ENCODE results near the gene METTL16. TPM values are rescaled to one million over a fixed set of nuclear protein-coding genes. Genes with fewer than 3 reads are reported as not detected.
"Not testable (repeated sequence)": the region's sequence is repeated elsewhere in the genome, so short reads cannot be mapped to it uniquely, and the experiment has no call there.

Gene METTL16
- total and polyA plus RNA-seq, 9 of the 15 experiments (the other 6 are each of a cell fraction or from before 2014, with no cell fraction given): 12.1 to 30.5 (median 19.8) TPM

DNA sequence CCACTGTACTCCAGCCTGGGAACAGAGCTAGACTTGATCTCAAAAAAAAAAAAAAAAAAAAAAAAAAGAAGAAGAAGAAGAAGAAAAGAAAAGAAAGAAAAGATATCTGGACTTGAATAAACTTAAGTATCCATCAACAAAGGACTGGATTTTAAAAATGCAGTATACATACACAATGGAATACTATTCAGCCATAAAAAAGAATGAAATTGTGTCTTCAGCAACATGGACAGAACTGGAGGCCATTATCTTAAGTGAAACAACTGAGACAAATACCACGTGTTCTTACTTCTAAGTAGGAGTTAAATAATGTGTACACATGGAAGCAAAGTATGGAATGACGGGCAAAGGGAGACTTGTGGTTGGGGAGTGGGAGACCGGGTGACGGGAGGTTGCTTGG is 70.8 kb downstream of the METTL16 start:
- H3K4me3 ChIP-seq: no peak overlapping the region
- in situ Hi-C loops (cut with MboI) (no loop called here), intact Hi-C loops (cut with micrococcal nuclease) (no loop called here)
- no peaks in the 10 kb centered on the region for H4K20me1 ChIP-seq (replicated peaks; ENCODE audit: control insufficient read depth, insufficient read depth, low read length)
- no peak for DNase-seq (ENCODE audit: extremely low read depth in 1 of 4, low spot score in 3 of 4)
- BruUV-seq (replicated peaks): no TSS peak
- no peak for ATAC-seq
- H3K9ac ChIP-seq (ENCODE audit: insufficient read depth in 1 of 2, low read depth in 2 of 2, low read length in 2 of 2): no peak overlapping the region
- no peak overlapping the region for H3K27ac ChIP-seq (ENCODE audit: extremely low read depth, low read depth, low read length)
- no peaks in the 10 kb centered on the region for H3K9me1 ChIP-seq (ENCODE audit: control insufficient read depth, insufficient read depth, low read length)
- no peaks in the 10 kb centered on the region for H3K9me3 ChIP-seq (replicated peaks; ENCODE audit: control insufficient read depth, insufficient read depth, low read depth, low read length)
- 92% methylated on average over 4 of the region's 4 CpGs for WGBS (ENCODE audit: insufficient coverage, low coverage, missing lambda C conversion rate)
- ChIA-PET POLR2A (no interaction called here), CTCF (ENCODE audit: low intra/inter-chr PET ratio) (no interaction called here)
- no peaks in the 10 kb centered on the region for H3K27me3 ChIP-seq (ENCODE audit: control insufficient read depth in 2 of 2, insufficient read depth in 2 of 2, low read length in 2 of 2)
- no peak overlapping the region for H3K4me2 ChIP-seq (ENCODE audit: insufficient read depth, low read length)
- H3K79me2 ChIP-seq (ENCODE audit: control insufficient read depth, insufficient read depth, low read length): no peaks in the 10 kb centered on the region
- H3K4me1 ChIP-seq (replicated peaks in 1 of 2; ENCODE audit: control insufficient read depth in 2 of 2, insufficient read depth in 2 of 2, low read length in 2 of 2): no peaks in the 10 kb centered on the region; a peak in 1 of 5 replicates
- H3K36me3 ChIP-seq (ENCODE audit: control insufficient read depth, insufficient read depth, low read length): peaks cover 46% of the 10 kb centered on the region
- no peak for TF ChIP-seq PHF20 (IDR thresholded peaks at IDR 0.05; ENCODE audit: partially characterized antibody)
- no peak for TF ChIP-seq FOXA3 (CRISPR knock-in tag; conservative IDR thresholded peaks at IDR 0.05 in 1 of 2, IDR thresholded peaks at IDR 0.05 in 1 of 2)
- TF ChIP-seq RBM22 (IDR thresholded peaks at IDR 0.05; ENCODE audit: low read depth, low read length, poor library complexity, severe bottlenecking): no peak
- peak; percentile 31 for TF ChIP-seq ZNF146 (CRISPR knock-in tag; IDR thresholded peaks at IDR 0.05; ENCODE audit: unreplicated experiment)
- no peak overlapping the region for H2AFZ ChIP-seq (ENCODE audit: low read depth, low read length)
- FAIRE-seq: no peak

DNA sequence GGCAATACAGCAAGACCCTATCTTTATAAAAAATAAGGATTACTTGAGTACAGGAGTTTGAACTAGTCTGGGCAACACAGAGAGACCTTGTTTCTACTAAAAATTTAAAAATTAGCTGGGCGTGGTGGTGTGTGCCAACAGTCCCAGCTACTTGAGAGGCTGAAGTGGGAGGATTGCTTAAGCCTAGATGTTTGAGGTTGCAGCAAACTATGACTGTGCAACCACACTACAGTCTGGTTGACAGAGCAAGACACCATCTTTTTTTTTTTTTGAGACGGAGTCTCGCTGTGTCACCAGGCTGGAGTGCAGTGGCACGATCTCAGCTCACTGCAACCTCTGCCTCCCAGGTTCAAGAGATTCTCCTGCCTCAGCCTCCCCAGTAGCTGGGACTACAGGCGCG is 71.7 kb downstream of the METTL16 start:
- H3K36me3 ChIP-seq (ENCODE audit: control insufficient read depth, insufficient read depth, low read length): peaks cover 52% of the 10 kb centered on the region
- intact Hi-C loops (cut with micrococcal nuclease); H3K4me3 ChIP-seq; DNase-seq (ENCODE audit: extremely low read depth in 1 of 4, low spot score in 3 of 4); H2AFZ ChIP-seq (ENCODE audit: low read depth, low read length); H3K79me2 ChIP-seq (ENCODE audit: control insufficient read depth, insufficient read depth, low read length); H4K20me1 ChIP-seq (replicated peaks; ENCODE audit: control insufficient read depth, insufficient read depth, low read length); H3K9me3 ChIP-seq (replicated peaks; ENCODE audit: control insufficient read depth, insufficient read depth, low read depth, low read length); ATAC-seq; in situ Hi-C loops (cut with MboI); H3K4me2 ChIP-seq (ENCODE audit: insufficient read depth, low read length); H3K27ac ChIP-seq (ENCODE audit: extremely low read depth, low read depth, low read length); H3K9me1 ChIP-seq (ENCODE audit: control insufficient read depth, insufficient read depth, low read length); BruUV-seq (replicated peaks); CTCF ChIA-PET (ENCODE audit: low intra/inter-chr PET ratio); H3K27me3 ChIP-seq (ENCODE audit: control insufficient read depth in 2 of 2, insufficient read depth in 2 of 2, low read length in 2 of 2); H3K9ac ChIP-seq (ENCODE audit: insufficient read depth in 1 of 2, low read depth in 2 of 2, low read length in 2 of 2); H3K4me1 ChIP-seq (replicated peaks in 1 of 2; ENCODE audit: control insufficient read depth in 2 of 2, insufficient read depth in 2 of 2, low read length in 2 of 2); FAIRE-seq; POLR2A ChIA-PET: not testable (repeated sequence)
- 88% methylated on average over 1 of the region's 6 CpGs for WGBS (ENCODE audit: insufficient coverage, low coverage, missing lambda C conversion rate)

All from K562 (cell line).